Measurements from ENCODE around the gene CEACAM5. TPM values are rescaled to one million over a fixed set of nuclear protein-coding genes. Genes with fewer than 3 reads are reported as not detected.

CEACAM5 gene
- polyA plus RNA-seq, 1 experiment = not detected

GRCh38 chr19:41740415-41741243, 32.2 kb downstream of the CEACAM5 start:
- no peak for TF ChIP-seq CTCF (IDR thresholded peaks at IDR 0.05; ENCODE audit: insufficient read depth, low read depth, low read length)
- Histone ChIP-seq H3K36me3 (ENCODE audit: control insufficient read depth, insufficient read depth, low read length) (no peaks in the 10 kb centered on the region), H3K4me3 (ENCODE audit: low read depth, low read length) (no peak overlapping the region), H3K27me3 (ENCODE audit: control insufficient read depth, insufficient read depth, low read length) (no peaks in the 10 kb centered on the region)
- ChIA-PET CTCF (interaction anchor here (0.7 to 1.8 kb wide), 4 partner anchors 10 to 99 kb away, joined by 3 to 7 read pairs (median 4); no protein-coding TSS in a partner anchor), POLR2A (no interaction called here)
- no peak for DNase-seq (ENCODE audit: low read depth)

GRCh38 chr19:41741244-41741554, 32.8 kb downstream of the CEACAM5 start:
- DNase-seq (ENCODE audit: low read depth) = no peak
- H3K27me3 ChIP-seq (ENCODE audit: control insufficient read depth, insufficient read depth, low read length) = no peaks in the 10 kb centered on the region
- no peak overlapping the region for H3K4me3 ChIP-seq (ENCODE audit: low read depth, low read length)
- POLR2A ChIA-PET = no interaction called here
- CTCF ChIA-PET = interaction anchor here (1.8 kb wide), 1 partner anchor 99 kb away, joined by 7 read pairs; no protein-coding TSS in a partner anchor
- H3K36me3 ChIP-seq (ENCODE audit: control insufficient read depth, insufficient read depth, low read length) = no peaks in the 10 kb centered on the region
- TF ChIP-seq CTCF (IDR thresholded peaks at IDR 0.05; ENCODE audit: insufficient read depth, low read depth, low read length) = no peak

GRCh38 chr19:41744850-41745249, 36.4 kb downstream of the CEACAM5 start:
- H3K27me3 ChIP-seq (ENCODE audit: control insufficient read depth, insufficient read depth, low read length) = no peaks in the 10 kb centered on the region; the same call in 1 of the 2 replicates
- no peak for TF ChIP-seq CTCF (IDR thresholded peaks at IDR 0.05; ENCODE audit: insufficient read depth, low read depth, low read length)
- H3K36me3 ChIP-seq (ENCODE audit: control insufficient read depth, insufficient read depth, low read length) = no peaks in the 10 kb centered on the region
- ChIA-PET POLR2A (no interaction called here), CTCF (interaction anchor here (1.0 to 2.5 kb wide), 3 partner anchors 8 to 105 kb away, joined by 3 to 5 read pairs (median 4); no protein-coding TSS in a partner anchor)
- H3K4me3 ChIP-seq (ENCODE audit: low read depth, low read length) = no peak overlapping the region
- DNase-seq (ENCODE audit: low read depth) = no peak

GRCh38 chr19:41745756-41746155, 37.3 kb downstream of the CEACAM5 start:
- ChIA-PET POLR2A (no interaction called here), CTCF (interaction anchor here (0.7 to 3.4 kb wide), 6 partner anchors 7 to 175 kb away, joined by 3 to 17 read pairs (median 4); no protein-coding TSS in a partner anchor)
- H3K36me3 ChIP-seq (ENCODE audit: control insufficient read depth, insufficient read depth, low read length) = no peaks in the 10 kb centered on the region
- DNase-seq (ENCODE audit: low read depth) = no peak
- H3K4me3 ChIP-seq (ENCODE audit: low read depth, low read length) = no peak overlapping the region
- peaks cover 1% of the 10 kb centered on the region; the same call in 1 of the 2 replicates for H3K27me3 ChIP-seq (ENCODE audit: control insufficient read depth, insufficient read depth, low read length)
- TF ChIP-seq CTCF (IDR thresholded peaks at IDR 0.05; ENCODE audit: insufficient read depth, low read depth, low read length) = no peak

GRCh38 chr19:41746593-41747227, 38.3 kb downstream of the CEACAM5 start:
- Histone ChIP-seq H3K27me3 (ENCODE audit: control insufficient read depth, insufficient read depth, low read length) (peaks cover 3% of the 10 kb centered on the region; the same call in 1 of the 2 replicates), H3K4me3 (ENCODE audit: low read depth, low read length) (no peak overlapping the region), H3K36me3 (ENCODE audit: control insufficient read depth, insufficient read depth, low read length) (no peaks in the 10 kb centered on the region)
- CTCF ChIA-PET = interaction anchor here (0.7 to 3.4 kb wide), 6 partner anchors 11 to 176 kb away, joined by 3 to 17 read pairs (median 4); no protein-coding TSS in a partner anchor
- no peak for DNase-seq (ENCODE audit: low read depth)
- POLR2A ChIA-PET = no interaction called here
- peak; percentile 64 for TF ChIP-seq CTCF (IDR thresholded peaks at IDR 0.05; ENCODE audit: insufficient read depth, low read depth, low read length)
